ENCODE results near the gene PAM16. TPM values are rescaled to one million over a fixed set of nuclear protein-coding genes. Genes with fewer than 3 reads are reported as not detected.

PAM16 gene
- total RNA-seq, 6 donors from 2014 or later = 45.5 to 71.8 (median 62.6) TPM

GRCh38 chr16:4376893-4377572, 25.9 kb upstream of the PAM16 start:
- ATAC-seq (ENCODE audit: low FRiP score in 2 of 2) = no peak
- no peak for TF ChIP-seq POLR2A (IDR thresholded peaks at IDR 0.05)
- TF ChIP-seq, protein P1, sequence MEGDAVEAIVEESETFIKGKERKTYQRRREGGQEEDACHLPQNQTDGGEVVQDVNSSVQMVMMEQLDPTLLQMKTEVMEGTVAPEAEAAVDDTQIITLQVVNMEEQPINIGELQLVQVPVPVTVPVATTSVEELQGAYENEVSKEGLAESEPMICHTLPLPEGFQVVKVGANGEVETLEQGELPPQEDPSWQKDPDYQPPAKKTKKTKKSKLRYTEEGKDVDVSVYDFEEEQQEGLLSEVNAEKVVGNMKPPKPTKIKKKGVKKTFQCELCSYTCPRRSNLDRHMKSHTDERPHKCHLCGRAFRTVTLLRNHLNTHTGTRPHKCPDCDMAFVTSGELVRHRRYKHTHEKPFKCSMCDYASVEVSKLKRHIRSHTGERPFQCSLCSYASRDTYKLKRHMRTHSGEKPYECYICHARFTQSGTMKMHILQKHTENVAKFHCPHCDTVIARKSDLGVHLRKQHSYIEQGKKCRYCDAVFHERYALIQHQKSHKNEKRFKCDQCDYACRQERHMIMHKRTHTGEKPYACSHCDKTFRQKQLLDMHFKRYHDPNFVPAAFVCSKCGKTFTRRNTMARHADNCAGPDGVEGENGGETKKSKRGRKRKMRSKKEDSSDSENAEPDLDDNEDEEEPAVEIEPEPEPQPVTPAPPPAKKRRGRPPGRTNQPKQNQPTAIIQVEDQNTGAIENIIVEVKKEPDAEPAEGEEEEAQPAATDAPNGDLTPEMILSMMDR (IDR thresholded peaks at IDR 0.05) = no peak
- TF ChIP-seq POLR2AphosphoS5 (IDR thresholded peaks at IDR 0.05) = no peak
- TF ChIP-seq EP300 (IDR thresholded peaks at IDR 0.05) = no peak
- DNase-seq = no peak
- Histone ChIP-seq H3K4me1 (peaks cover 70 to 76% (median 73%) of the 10 kb centered on the region in 4 donors), H3K27me3 (no peaks in the 10 kb centered on the region), H3K9me3 (no peaks in the 10 kb centered on the region), H3K36me3 (peaks cover 8 to 31% (median 16%) of the 10 kb centered on the region in 4 donors), H3K27ac (peak overlapping the region; percentile 82 to 92 (median 85)), H3K4me3 (peak overlapping the region in 1 of 4 donors; percentile 15)
- WGBS, 2 donors = 62 to 79% methylated on average over 8 to 27 of the region's 27 CpGs

DNA sequence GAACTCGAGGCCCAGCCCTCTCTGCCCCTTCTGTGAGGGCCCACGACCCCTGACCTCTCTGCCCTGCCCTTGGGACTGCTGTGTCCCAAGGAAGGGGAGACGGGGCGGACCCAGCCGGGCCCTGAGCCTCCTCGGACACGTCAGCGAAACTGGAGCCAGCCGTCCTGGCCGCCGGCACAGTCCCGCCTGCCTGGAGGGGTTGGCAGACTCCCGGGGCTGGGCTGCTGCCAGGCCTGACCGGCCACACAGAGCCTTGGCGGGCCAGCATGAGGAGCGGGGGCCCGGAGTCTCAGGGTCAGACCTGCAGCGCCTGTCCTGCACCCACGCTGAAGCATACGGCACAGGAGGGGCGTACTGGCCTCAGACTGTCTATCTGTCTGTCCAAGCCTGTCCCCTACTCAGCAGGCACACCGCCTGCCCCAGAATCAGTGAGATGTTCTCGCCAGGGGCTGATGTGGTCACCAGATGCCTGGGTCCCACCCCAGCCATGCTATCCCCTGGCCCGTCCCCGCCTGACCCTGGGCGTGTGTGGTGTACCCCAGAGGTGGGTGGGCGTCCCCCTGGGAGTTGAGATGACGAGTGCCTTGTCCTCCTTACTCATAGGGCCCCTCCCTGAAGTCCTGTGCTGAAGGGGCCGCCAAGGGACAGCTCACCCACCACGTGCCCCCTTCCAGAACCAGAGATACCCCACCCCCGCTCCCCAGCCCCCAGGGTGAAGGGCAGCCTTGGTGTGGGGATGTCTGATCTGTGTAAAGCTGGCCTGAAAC, 25.2 kb upstream of the PAM16 start:
- 37 to 39% methylated on average over 4 to 26 of the region's 31 CpGs for WGBS, 2 donors
- Histone ChIP-seq H3K27me3 (no peaks in the 10 kb centered on the region), H3K4me3 (peak overlapping the region in 2 of 4 donors; percentile 15 to 23), H3K36me3 (peaks cover 2 to 24% (median 9%) of the 10 kb centered on the region in 4 donors), H3K9me3 (no peaks in the 10 kb centered on the region), H3K27ac (peak overlapping the region; percentile 82 to 92 (median 85)), H3K4me1 (peaks cover 71 to 84% (median 75%) of the 10 kb centered on the region in 4 donors)
- DNase-seq = peak; percentile 92 to 97
- TF ChIP-seq POLR2A (IDR thresholded peaks at IDR 0.05) = no peak
- TF ChIP-seq POLR2AphosphoS5 (IDR thresholded peaks at IDR 0.05) = peak in 1 of 2 donors; percentile 55
- TF ChIP-seq EP300 (IDR thresholded peaks at IDR 0.05) = peak in 1 of 4 donors; percentile 2
- peak; percentile 71 to 74 for ATAC-seq (ENCODE audit: low FRiP score in 2 of 2)

DNA sequence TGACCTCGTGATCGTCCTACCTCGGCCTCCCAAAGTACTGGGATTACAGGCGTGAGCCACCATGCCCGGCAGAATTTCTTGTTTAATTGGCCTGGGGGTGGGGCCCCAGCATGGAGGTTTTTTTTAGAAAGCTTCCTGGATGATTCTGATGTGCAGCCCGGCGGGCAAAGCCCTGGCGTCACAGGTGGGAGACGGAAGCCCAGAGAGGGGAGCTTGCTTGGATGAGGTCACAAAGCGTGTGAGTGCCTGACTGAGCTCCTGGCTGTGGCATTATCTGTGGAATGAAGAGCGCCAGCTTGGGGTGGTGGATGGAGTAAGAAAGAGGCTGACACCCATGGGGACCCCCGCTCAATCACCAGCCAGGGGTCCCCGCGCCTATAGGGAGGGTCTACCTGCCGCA, 24.6 kb upstream of the PAM16 start:
- TF ChIP-seq POLR2A (IDR thresholded peaks at IDR 0.05) = no peak
- TF ChIP-seq, protein P1 (IDR thresholded peaks at IDR 0.05) = no peak
- H3K9me3 ChIP-seq = no peaks in the 10 kb centered on the region
- WGBS, 2 donors = 75 to 87% methylated on average over 13 to 15 of the region's 15 CpGs
- DNase-seq (no peak), ATAC-seq (ENCODE audit: low FRiP score in 2 of 2) (no peak)
- peaks cover 0 to 18% (median 4%) of the 10 kb centered on the region in 4 donors for H3K36me3 ChIP-seq
- peak overlapping the region; percentile 82 to 92 (median 85) for H3K27ac ChIP-seq
- H3K4me3 ChIP-seq = peak overlapping the region in 2 of 4 donors; percentile 15 to 23
- peaks cover 71 to 90% (median 81%) of the 10 kb centered on the region in 4 donors for H3K4me1 ChIP-seq
- H3K27me3 ChIP-seq = no peaks in the 10 kb centered on the region

GRCh38 chr16:4373909-4374742, 23.0 kb upstream of the PAM16 start:
- H3K27ac ChIP-seq = peak overlapping the region; percentile 82 to 92 (median 85)
- peak; percentile 46 to 49 for ATAC-seq (ENCODE audit: low FRiP score in 2 of 2)
- H3K27me3 ChIP-seq = no peaks in the 10 kb centered on the region
- peaks cover 79 to 96% (median 93%) of the 10 kb centered on the region in 4 donors for H3K4me1 ChIP-seq
- TF ChIP-seq EP300 (IDR thresholded peaks at IDR 0.05) = no peak
- TF ChIP-seq POLR2AphosphoS5 (IDR thresholded peaks at IDR 0.05) = peak in 1 of 2 donors; percentile 66
- peak; percentile 62 to 89 for DNase-seq
- H3K4me3 ChIP-seq = peak overlapping the region in 3 of 4 donors; percentile 64 to 93 (median 67)
- H3K36me3 ChIP-seq = peaks cover 0 to 13% (median 0%) of the 10 kb centered on the region in 4 donors
- 43 to 60% methylated on average over 2 to 26 of the region's 30 CpGs for WGBS, 2 donors
- H3K9me3 ChIP-seq = no peaks in the 10 kb centered on the region

DNA sequence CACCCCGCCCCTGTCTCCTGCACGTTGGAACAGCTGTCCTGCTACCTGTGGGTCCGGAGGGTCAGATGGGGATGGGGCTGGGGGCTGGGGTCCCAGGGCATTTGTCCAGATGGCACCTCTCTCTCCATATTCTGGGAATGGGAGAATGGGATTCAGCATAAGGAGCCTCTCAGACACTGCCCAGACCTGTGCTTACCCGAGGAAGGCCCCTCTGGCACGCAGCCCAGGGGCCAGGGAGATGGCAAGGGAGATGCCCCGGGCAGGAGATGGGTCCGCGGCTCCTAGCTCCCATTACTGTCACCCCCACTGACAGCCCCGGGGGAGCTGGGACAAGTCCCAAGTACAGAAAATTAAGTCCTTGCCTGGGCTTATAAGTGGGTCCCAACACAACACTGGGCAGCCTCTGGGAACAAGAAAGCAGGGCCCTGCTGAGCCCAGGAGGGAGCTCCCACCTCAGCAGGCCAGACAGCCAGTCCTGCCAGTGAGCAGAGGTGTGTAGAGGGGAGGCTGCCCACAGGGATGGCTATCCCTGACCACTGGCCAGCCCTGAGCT, 22.3 kb upstream of the PAM16 start:
- TF ChIP-seq, protein P1 (IDR thresholded peaks at IDR 0.05) = no peak
- TF ChIP-seq POLR2A (IDR thresholded peaks at IDR 0.05) (no peak), POLR2AphosphoS5 (IDR thresholded peaks at IDR 0.05) (no peak), EP300 (IDR thresholded peaks at IDR 0.05) (no peak)
- peaks cover 83 to 97% (median 93%) of the 10 kb centered on the region in 4 donors for H3K4me1 ChIP-seq

More for the DNA sequence above, 22.3 kb upstream of the PAM16 start:
- H3K9me3 ChIP-seq = no peaks in the 10 kb centered on the region
- DNase-seq (no peak), ATAC-seq (ENCODE audit: low FRiP score in 2 of 2) (no peak)
- peaks cover 0 to 10% (median 0%) of the 10 kb centered on the region in 4 donors for H3K36me3 ChIP-seq
- H3K27me3 ChIP-seq = no peaks in the 10 kb centered on the region
- WGBS, 2 donors = 20 to 43% methylated on average over 1 to 4 of the region's 9 CpGs
- H3K4me3 ChIP-seq = peak overlapping the region; percentile 8 to 93 (median 66)
- H3K27ac ChIP-seq = peak overlapping the region; percentile 82 to 92 (median 85)
